OCI-LY3 (cell line): ENCODE measurements around the gene ZNF280C.

Experiments
- CTCF ChIP-seq: fragments of 200-600, 300-600 bp; sonication (generic); IDR thresholded peaks from 2 replicates; pipeline ENCODE4 v1.5.1; 2014; ENCODE audit warnings: antibody characterized with exemption, low read length, low read depth
- EZH2phosphoT487 ChIP-seq: fragments of 200-600 bp; shearing (Covaris generic); IDR thresholded peaks from 2 replicates; pipeline ENCODE4 v1.6.1; 2018; ENCODE audit warnings: antibody characterized with exemption, mixed run types, low read depth

DNA sequence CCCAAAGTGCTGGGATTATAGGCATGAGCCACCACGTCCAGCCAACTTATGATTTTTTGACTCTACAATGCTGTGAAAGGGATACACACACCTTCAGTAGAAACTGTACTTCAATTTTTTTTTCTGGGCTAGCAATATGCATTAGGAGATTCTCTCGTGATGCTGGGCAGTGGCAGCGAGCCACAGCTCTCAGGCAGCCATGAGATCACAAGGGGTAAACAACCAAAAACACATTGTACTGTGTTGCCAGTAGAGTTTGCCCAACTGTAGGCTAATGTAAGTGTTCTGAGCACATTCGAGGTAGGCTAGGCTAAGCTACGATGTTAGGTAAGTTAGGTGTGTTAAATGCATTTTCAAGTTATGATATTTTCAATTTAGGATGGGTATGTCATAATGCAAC, 71.2 kb downstream of the ZNF280C start:
- TF ChIP-seq CTCF (no peak), EZH2phosphoT487 (no peak)
